GM12873 (cell line): ENCODE results near the gene DENND2A.

ENCODE experiments used
- CTCF ChIP-seq: IDR thresholded peaks from 2 replicates; pipeline ENCODE4 v1.5.1; 2012; ENCODE audit warnings: low read depth, mild to moderate bottlenecking, moderate library complexity, low read length, control low read depth; ENCODE audit not compliant: insufficient read depth; ENCODE audit errors: missing control alignments

The DENND2A gene

GRCh38 chr7:140519007-140519399 lies 121.6 kb downstream of the DENND2A start:
- no peak for TF ChIP-seq CTCF

GRCh38 chr7:140518370-140519006 lies 122.1 kb downstream of the DENND2A start:
- TF ChIP-seq CTCF: no peak

- peak; percentile 92 for TF ChIP-seq CTCF
Observed at GRCh38 chr7:140517546-140518369, 122.9 kb downstream of the DENND2A start.

- TF ChIP-seq CTCF: no peak
Observed at GRCh38 chr7:140512317-140513000, 128.2 kb downstream of the DENND2A start.

- TF ChIP-seq CTCF: no peak
Observed at GRCh38 chr7:140509789-140510188, 130.8 kb downstream of the DENND2A start.

- no peak for TF ChIP-seq CTCF
Observed at GRCh38 chr7:140506788-140507464, 133.7 kb downstream of the DENND2A start.
